ENCODE data around the gene FAP. TPM values are rescaled to one million over a fixed set of nuclear protein-coding genes. Genes with fewer than 3 reads are reported as not detected.

Gene FAP
- total and polyA plus RNA-seq, 2 donors (not counting 3 experiments of a cell fraction or from before 2014, with no cell fraction given): 1.1 TPM; not detected in 1

DNA sequence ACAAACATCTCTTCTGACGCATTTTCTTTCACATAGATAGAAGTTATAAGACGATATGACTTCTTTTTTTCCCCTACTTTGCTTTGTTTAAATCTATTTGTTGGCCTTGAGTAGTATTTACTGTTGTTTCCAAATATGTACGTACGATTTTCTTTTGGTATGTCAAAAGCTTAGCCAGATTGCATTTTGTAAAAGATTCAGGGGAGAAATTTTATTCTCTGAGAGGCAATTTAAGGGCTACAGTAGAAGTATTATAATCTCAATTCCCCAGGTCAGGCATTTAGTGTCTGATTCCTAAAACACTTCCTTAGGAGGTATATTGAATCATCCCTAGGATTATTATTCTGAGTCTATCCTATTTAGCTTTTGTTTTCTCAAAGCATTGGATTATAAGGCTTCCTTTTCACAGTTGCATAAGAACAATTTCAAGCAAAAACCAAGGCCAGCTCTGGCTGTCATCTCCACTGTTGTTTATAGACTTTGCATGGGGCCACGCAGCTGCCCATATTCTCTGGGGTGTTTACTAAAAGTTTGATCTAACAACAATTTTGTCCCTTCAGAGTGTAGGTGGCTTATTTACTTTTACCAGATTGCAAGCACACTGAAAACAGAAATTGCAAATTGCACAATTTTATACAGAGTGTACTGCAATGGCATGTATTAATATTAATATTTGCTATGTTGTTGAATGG lies 57.6 kb downstream of the FAP start:
- Histone ChIP-seq H3K4me3 (replicated peaks in 1 of 3; ENCODE audit: insufficient read depth in 1 of 3, low read depth in 1 of 3, low read length in 3 of 3) (no peak overlapping the region), H3K9ac (replicated peaks; ENCODE audit: extremely low read depth, insufficient read depth, low read length) (no peak overlapping the region), H3K4me1 (ENCODE audit: control insufficient read depth, extremely low read depth, insufficient read depth, low read length) (peaks cover 4% of the 10 kb centered on the region), H4K20me1 (replicated peaks; ENCODE audit: control insufficient read depth, extremely low read depth, insufficient read depth, low read length) (no peaks in the 10 kb centered on the region), H3K27me3 (ENCODE audit: control insufficient read depth in 2 of 2, insufficient read depth in 2 of 2, low read length in 2 of 2) (no peaks in the 10 kb centered on the region), H3K9me3 (replicated peaks; ENCODE audit: control insufficient read depth, insufficient read depth, low read length) (no peaks in the 10 kb centered on the region), H3K9me1 (replicated peaks; ENCODE audit: control insufficient read depth, extremely low read depth, insufficient read depth, low read length) (no peaks in the 10 kb centered on the region), H3K4me2 (ENCODE audit: insufficient read depth, low read length) (no peak overlapping the region), H3K27ac (ENCODE audit: insufficient read depth, low read depth, low read length) (no peak overlapping the region), H3K79me2 (ENCODE audit: control insufficient read depth, insufficient read depth, low read length) (no peaks in the 10 kb centered on the region), H2AFZ (ENCODE audit: low read depth, low read length) (no peak overlapping the region), H3K36me3 (ENCODE audit: control insufficient read depth in 2 of 2, extremely low read depth in 1 of 2, insufficient read depth in 2 of 2, low read length in 2 of 2) (no peaks in the 10 kb centered on the region)
- FAIRE-seq (no peak), DNase-seq (ENCODE audit: low read depth, low spot score) (no peak)
- intact Hi-C loops (cut with micrococcal nuclease): no loop called here
- TF ChIP-seq POLR2A (IDR thresholded peaks at IDR 0.05; ENCODE audit: low read depth, low read length) (no peak), EZH2 (IDR thresholded peaks at IDR 0.05; ENCODE audit: borderline replicate concordance, low read depth, low read length, severe bottlenecking) (no peak), GATA2 (IDR thresholded peaks at IDR 0.05; ENCODE audit: insufficient read depth, insufficient read length, low read depth, low read length) (no peak), FOS (IDR thresholded peaks at IDR 0.05; ENCODE audit: borderline replicate concordance, insufficient read depth, low read length) (no peak), JUN (IDR thresholded peaks at IDR 0.05; ENCODE audit: borderline replicate concordance, insufficient read depth, insufficient read length, low read depth) (no peak), POLR2AphosphoS5 (IDR thresholded peaks at IDR 0.05; ENCODE audit: insufficient read depth, low read depth, low read length) (no peak), MYC (IDR thresholded peaks at IDR 0.05; ENCODE audit: low read depth, low read length) (no peak)
- TF ChIP-seq, protein P1, sequence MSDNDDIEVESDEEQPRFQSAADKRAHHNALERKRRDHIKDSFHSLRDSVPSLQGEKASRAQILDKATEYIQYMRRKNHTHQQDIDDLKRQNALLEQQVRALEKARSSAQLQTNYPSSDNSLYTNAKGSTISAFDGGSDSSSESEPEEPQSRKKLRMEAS (IDR thresholded peaks at IDR 0.05; ENCODE audit: insufficient read depth, insufficient read length): no peak
- TF ChIP-seq, protein P2, sequence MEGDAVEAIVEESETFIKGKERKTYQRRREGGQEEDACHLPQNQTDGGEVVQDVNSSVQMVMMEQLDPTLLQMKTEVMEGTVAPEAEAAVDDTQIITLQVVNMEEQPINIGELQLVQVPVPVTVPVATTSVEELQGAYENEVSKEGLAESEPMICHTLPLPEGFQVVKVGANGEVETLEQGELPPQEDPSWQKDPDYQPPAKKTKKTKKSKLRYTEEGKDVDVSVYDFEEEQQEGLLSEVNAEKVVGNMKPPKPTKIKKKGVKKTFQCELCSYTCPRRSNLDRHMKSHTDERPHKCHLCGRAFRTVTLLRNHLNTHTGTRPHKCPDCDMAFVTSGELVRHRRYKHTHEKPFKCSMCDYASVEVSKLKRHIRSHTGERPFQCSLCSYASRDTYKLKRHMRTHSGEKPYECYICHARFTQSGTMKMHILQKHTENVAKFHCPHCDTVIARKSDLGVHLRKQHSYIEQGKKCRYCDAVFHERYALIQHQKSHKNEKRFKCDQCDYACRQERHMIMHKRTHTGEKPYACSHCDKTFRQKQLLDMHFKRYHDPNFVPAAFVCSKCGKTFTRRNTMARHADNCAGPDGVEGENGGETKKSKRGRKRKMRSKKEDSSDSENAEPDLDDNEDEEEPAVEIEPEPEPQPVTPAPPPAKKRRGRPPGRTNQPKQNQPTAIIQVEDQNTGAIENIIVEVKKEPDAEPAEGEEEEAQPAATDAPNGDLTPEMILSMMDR (IDR thresholded peaks at IDR 0.05; ENCODE audit: extremely low read depth in 1 of 2, insufficient read depth in 1 of 2, low read depth in 1 of 2, low read length in 2 of 2): no peak
- BruUV-seq (replicated peaks): no TSS peak
- dilution Hi-C loops (cut with MboI; ENCODE audit: extremely low pct_ligation_motif_present, low sequenced_read_pairs): no loop called here
- CTCF ChIA-PET: interaction anchor here (0.7 to 1.6 kb wide), 4 partner anchors 10 to 116 kb away, joined by 3 to 5 read pairs (median 4); no protein-coding TSS in a partner anchor
- POLR2A ChIA-PET: no interaction called here
